GM19193 (cell line): ENCODE data around the gene GAB4.

ENCODE experiments used
- POLR2A ChIP-seq: IDR thresholded peaks from 4 replicates; pipeline ENCODE4 v1.6.1; 2011; ENCODE audit not compliant: insufficient read depth, insufficient read length; ENCODE audit errors: extremely low read depth

GAB4 gene

GRCh38 chr22:16975155-16975885 is 32.7 kb downstream of the GAB4 start:
- TF ChIP-seq POLR2A, result no peak

GRCh38 chr22:16974298-16975084 is 33.5 kb downstream of the GAB4 start:
- no peak for TF ChIP-seq POLR2A

GRCh38 chr22:16973591-16974297 is 34.3 kb downstream of the GAB4 start:
- no peak for TF ChIP-seq POLR2A

DNA sequence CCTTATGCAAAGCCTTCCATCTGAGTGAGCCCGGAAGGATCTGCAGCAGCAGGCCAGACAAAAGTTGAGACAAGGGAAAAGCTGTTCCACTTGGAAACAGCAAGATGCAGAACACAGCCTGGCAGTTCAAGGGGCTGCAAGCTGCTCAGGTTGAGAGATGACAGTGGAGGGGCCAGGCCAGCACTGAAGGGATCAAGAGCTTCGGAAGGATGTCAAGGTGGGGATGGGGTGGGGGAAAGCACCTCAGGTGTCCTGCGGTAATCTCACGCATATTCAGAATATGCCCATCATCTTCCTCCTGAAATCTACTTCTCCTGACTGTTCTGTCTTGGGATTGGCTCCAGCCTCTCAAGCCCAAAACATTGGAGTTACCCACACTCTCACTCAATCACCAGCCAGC is 35.7 kb downstream of the GAB4 start:
- TF ChIP-seq POLR2A, result no peak

- no peak for TF ChIP-seq POLR2A
Observed at GRCh38 chr22:16970446-16970845, 37.6 kb downstream of the GAB4 start.

DNA sequence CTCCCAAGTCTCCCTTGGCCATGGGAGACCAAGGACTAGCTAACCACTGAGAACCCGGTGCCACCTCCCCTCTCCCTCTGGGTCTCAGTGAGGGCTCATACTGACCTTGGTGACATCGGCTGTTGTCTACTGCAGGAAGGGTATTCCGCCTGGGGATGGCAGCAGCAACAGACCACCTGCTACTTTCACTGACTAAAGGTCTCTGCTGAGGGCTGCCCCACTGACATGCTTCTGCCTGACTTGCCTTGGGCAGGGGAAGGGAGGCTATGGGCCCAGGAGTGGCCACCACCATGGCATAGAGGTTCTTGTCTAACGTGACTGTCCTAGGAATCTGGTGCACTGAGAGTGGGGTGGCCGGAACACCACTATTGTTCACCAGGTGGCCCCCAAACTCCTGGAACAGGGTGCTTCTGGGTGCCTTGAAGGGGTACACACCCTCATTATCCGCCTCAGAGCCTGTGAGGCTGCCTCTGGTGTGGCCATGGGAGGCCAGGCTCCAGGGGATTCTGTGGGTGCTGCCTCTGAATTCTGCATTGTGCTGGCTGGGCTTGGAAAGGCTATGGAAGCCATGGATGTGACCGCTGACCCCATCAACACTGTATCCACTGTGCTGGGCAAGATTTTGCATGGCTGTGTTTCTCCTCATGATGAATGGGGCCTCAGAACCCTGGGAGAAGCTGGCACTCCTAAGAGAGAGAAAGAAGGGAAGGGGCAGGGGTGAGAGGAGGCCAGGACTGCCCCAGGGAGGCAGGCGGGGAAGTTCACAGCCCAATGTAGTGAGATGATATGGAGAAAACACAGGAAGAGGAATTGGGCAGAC is 38.3 kb downstream of the GAB4 start:
- TF ChIP-seq POLR2A, result no peak

DNA sequence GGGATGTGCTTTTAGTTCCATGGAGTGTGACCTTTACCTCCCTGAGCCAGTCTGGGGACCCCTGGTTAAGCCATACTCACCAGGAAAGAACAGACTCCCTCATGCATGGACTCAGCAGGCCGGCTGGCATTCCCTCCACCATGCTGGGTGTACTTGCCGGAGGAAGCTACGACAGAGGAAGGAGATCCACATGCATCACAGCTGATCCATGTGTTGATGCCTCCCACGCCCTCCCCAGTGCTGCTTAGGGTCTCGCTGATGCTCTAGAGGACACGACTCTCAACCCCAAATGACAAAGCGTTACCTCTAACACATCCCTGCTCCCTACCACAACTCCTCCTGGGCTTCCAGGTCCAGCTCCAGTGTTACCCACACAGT is 39.8 kb downstream of the GAB4 start:
- no peak for TF ChIP-seq POLR2A

GRCh38 chr22:16967453-16968217 is 40.4 kb downstream of the GAB4 start:
- no peak for TF ChIP-seq POLR2A

- no peak for TF ChIP-seq POLR2A
Observed at GRCh38 chr22:16966251-16966650, 41.8 kb downstream of the GAB4 start.

- no peak for TF ChIP-seq POLR2A
Observed at GRCh38 chr22:16965560-16965959, 42.5 kb downstream of the GAB4 start.

GRCh38 chr22:16965083-16965482 is 42.9 kb downstream of the GAB4 start:
- no peak for TF ChIP-seq POLR2A

DNA sequence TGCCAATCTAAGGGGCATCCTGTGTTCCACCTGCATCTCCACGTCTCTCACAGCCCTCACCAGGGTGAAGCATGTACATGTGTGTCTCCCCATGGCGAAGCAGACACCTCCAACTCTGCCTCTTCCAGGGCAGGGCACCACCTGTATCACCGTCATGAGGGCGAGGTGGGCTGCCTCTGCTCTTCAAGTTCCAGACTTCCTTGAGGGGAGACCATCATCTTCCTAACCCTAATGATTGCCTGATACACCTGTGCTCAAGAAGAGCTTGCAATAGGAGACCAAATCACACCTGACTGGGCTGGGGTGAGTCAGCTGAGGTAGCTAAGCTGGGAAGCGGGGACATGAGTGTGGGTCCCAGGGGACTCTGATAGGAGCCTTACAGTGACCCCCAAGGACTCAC is 43.7 kb downstream of the GAB4 start:
- TF ChIP-seq POLR2A, result no peak

- TF ChIP-seq POLR2A, result no peak
Observed at GRCh38 chr22:16963189-16963945, 44.7 kb downstream of the GAB4 start.
